Lung microvascular endothelial cell (primary cell): ENCODE data around the gene TMEM169. TPM values are rescaled to one million over a fixed set of nuclear protein-coding genes. Genes with fewer than 3 reads are reported as not detected.
A peak's percentile ranks its signal among the peaks of the same experiment; 100 is the strongest.
"Not testable (repeated sequence)": the region's sequence is repeated elsewhere in the genome, so short reads cannot be mapped to it uniquely, and the experiment has no call there.

Experiments used
- DNase-seq, 2 donors: peaks; one replicate each; pipeline versions ENCODE4 v3.0.0 to v3.0.0-alpha.2; 2010; ENCODE audit warnings: low read depth in 2 of 2
- total RNA-seq: library from RNA; depleted of rRNA; stranded (reverse); fragments of >200 nt; gene quantifications from 2 replicates; pipeline ENCODE4 v1.2.1, GENCODE V29; 2014

The TMEM169 gene
- total RNA-seq, 1 donor from 2014 or later = 0.40 TPM

- no peak for DNase-seq
These were observed 48.7 kb downstream of the TMEM169 start for GRCh38 chr2:216130346-216130971.

GRCh38 chr2:216131175-216131926 lies 49.6 kb downstream of the TMEM169 start:
- no peak for DNase-seq

- DNase-seq = no peak
These were observed 50.9 kb downstream of the TMEM169 start for GRCh38 chr2:216132585-216132984.

- DNase-seq = no peak
These were observed 51.7 kb downstream of the TMEM169 start for GRCh38 chr2:216133397-216133796.

- no peak for DNase-seq
These were observed 53.3 kb downstream of the TMEM169 start for GRCh38 chr2:216134958-216135541.

- peak in 1 of 2 donors; percentile 26 for DNase-seq
These were observed 58.2 kb downstream of the TMEM169 start for GRCh38 chr2:216139884-216140283.

- DNase-seq = not testable (repeated sequence)
These were observed 59.8 kb downstream of the TMEM169 start for GRCh38 chr2:216141516-216141915.

GRCh38 chr2:216142540-216142939 lies 60.8 kb downstream of the TMEM169 start:
- no peak for DNase-seq

GRCh38 chr2:216144372-216144771 lies 62.7 kb downstream of the TMEM169 start:
- no peak for DNase-seq

GRCh38 chr2:216144857-216145256 lies 63.1 kb downstream of the TMEM169 start:
- DNase-seq = no peak

- no peak for DNase-seq
These were observed 64.9 kb downstream of the TMEM169 start for GRCh38 chr2:216146573-216146972.

GRCh38 chr2:216147172-216148131 lies 65.7 kb downstream of the TMEM169 start:
- no peak for DNase-seq

- no peak for DNase-seq
These were observed 67.3 kb downstream of the TMEM169 start for GRCh38 chr2:216148983-216149382.

GRCh38 chr2:216149741-216150140 lies 68.0 kb downstream of the TMEM169 start:
- DNase-seq = peak in 1 of 2 donors; percentile 60

- peak; percentile 27 to 31 for DNase-seq
These were observed 69.8 kb downstream of the TMEM169 start for GRCh38 chr2:216151313-216152025.

Other genes with a start within 250 kb of the TMEM169 start
- gene MREG, start 68.4 kb upstream of the TMEM169 start, total RNA-seq = 0.40 and 1.5 TPM in 2 replicates
- 6.5 and 10.9 TPM in 2 replicates for gene PECR, start 110 bp upstream of the TMEM169 start, total RNA-seq
- gene XRCC5, start 27.4 kb downstream of the TMEM169 start, total RNA-seq = 163 and 183 TPM in 2 replicates